ENCODE measurements around the gene PHKB. TPM values are rescaled to one million over a fixed set of nuclear protein-coding genes. Genes with fewer than 3 reads are reported as not detected.

Gene PHKB
- total and polyA plus RNA-seq, 2 of the 8 experiments (the other 6 are each of a cell fraction or from before 2014, with no cell fraction given) = 18.6 to 38.3 TPM

GRCh38 chr16:47705266-47705665, 244.1 kb downstream of the PHKB start:
- Histone ChIP-seq H4K91ac (replicated peaks; ENCODE audit: insufficient read length, low read length) (no peak overlapping the region), H3K9me3 (ENCODE audit: insufficient read depth in 2 of 2, low read depth in 1 of 2, low read length in 1 of 2) (no peaks in the 10 kb centered on the region), H3K9ac (replicated peaks in 1 of 4; ENCODE audit: extremely low read depth in 1 of 4, low read depth in 3 of 4, low read length in 3 of 4) (no peak overlapping the region), H3K14ac (ENCODE audit: insufficient read length) (no peak overlapping the region), H4K8ac (ENCODE audit: extremely low read depth, insufficient read depth, low read length) (no peak overlapping the region), H3K36me3 (ENCODE audit: control insufficient read depth in 2 of 4, insufficient read depth in 4 of 4, low read length in 3 of 4) (no peaks in the 10 kb centered on the region), H2AK5ac (ENCODE audit: low read depth, low read length) (no peak overlapping the region), H2AFZ (ENCODE audit: low read length) (peak overlapping the region; percentile 45; the same call in 1 of the 2 replicates), H4K20me1 (replicated peaks in 1 of 2; ENCODE audit: control insufficient read depth in 1 of 2, insufficient read depth in 2 of 2, low read length in 2 of 2) (no peaks in the 10 kb centered on the region), H3K27me3 (replicated peaks in 1 of 4; ENCODE audit: control insufficient read depth in 3 of 4, extremely low read depth in 1 of 4, insufficient read depth in 3 of 4, low read length in 3 of 4) (no peaks in the 10 kb centered on the region), H3K23me2 (ENCODE audit: low read depth, low read length) (no peaks in the 10 kb centered on the region), H2BK15ac (ENCODE audit: low read length) (0 out of 2 replicates have a peak overlapping the region, but pooled peaks have one; percentile 20), H3K79me2 (ENCODE audit: control insufficient read depth in 1 of 2, insufficient read depth in 2 of 2, low read length in 2 of 2) (no peaks in the 10 kb centered on the region), H3K4me1 (replicated peaks in 1 of 4; ENCODE audit: control insufficient read depth in 3 of 4, insufficient read depth in 4 of 4, low read length in 3 of 4) (peaks cover 0 to 7% (median 0%) of the 10 kb centered on the region in 4 experiments; a peak in 1 of 7 replicates), H3K4me2 (ENCODE audit: insufficient read depth in 1 of 2, low read depth in 2 of 2, low read length in 2 of 2) (no peak overlapping the region), H3K23ac (ENCODE audit: insufficient read length) (no peak overlapping the region), H2BK12ac (ENCODE audit: low read depth, low read length) (no peak overlapping the region), H3K56ac (replicated peaks; ENCODE audit: insufficient read length, low read depth, low read length) (no peak overlapping the region), H3K4ac (replicated peaks; ENCODE audit: insufficient read length, low read depth, low read length) (no peak overlapping the region), H3K4me3 (ENCODE audit: extremely low read depth in 1 of 4, insufficient read depth in 2 of 4, low read depth in 3 of 4, low read length in 4 of 4) (no peak overlapping the region), H2BK20ac (ENCODE audit: low read length) (no peak overlapping the region), H2BK5ac (ENCODE audit: low read depth, low read length) (no peak overlapping the region), H3K27ac (ENCODE audit: low read depth, low read length) (no peak overlapping the region), H2BK120ac (replicated peaks; ENCODE audit: low read depth, low read length) (no peak overlapping the region), H3K18ac (ENCODE audit: extremely low read depth, low read length) (no peak overlapping the region), H3K79me1 (ENCODE audit: low read depth, low read length) (no peaks in the 10 kb centered on the region), H4K5ac (ENCODE audit: insufficient read length, low read depth, low read length) (no peak overlapping the region)
- ChIA-PET CTCF (ENCODE audit: partially characterized antibody) (interaction anchor here (1.0 kb wide), 1 partner anchor 11 kb away, joined by 3 read pairs; no protein-coding TSS in a partner anchor), POLR2A (ENCODE audit: partially characterized antibody) (no interaction called here)
- TF ChIP-seq, protein P1, sequence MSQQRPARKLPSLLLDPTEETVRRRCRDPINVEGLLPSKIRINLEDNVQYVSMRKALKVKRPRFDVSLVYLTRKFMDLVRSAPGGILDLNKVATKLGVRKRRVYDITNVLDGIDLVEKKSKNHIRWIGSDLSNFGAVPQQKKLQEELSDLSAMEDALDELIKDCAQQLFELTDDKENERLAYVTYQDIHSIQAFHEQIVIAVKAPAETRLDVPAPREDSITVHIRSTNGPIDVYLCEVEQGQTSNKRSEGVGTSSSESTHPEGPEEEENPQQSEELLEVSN (IDR thresholded peaks at IDR 0.05) = peak; percentile 58; the same call in 1 of the 2 replicates
- TF ChIP-seq MAX (IDR thresholded peaks at IDR 0.05) = 0 out of 2 replicates have a peak, but pooled peaks have one; percentile 11
- no peak for TF ChIP-seq EZH2 (IDR thresholded peaks at IDR 0.05; ENCODE audit: low read depth, low read length, severe bottlenecking)
- FAIRE-seq (no peak), DNase-seq (ENCODE audit: low read depth in 1 of 2, low spot score in 2 of 2) (no peak)
- WGBS, 2 experiments (ENCODE audit: extremely low coverage in 1 of 2, insufficient coverage in 1 of 2, insufficient read length in 1 of 2, insufficient replicate concordance in 2 of 2, low coverage in 1 of 2, low lambda C conversion rate in 2 of 2, missing lambda C conversion rate in 1 of 2) = 85% methylated on average over 4 of the region's 4 CpGs; no CpG with 5 or more reads in 1 of the 2 experiments

All from H1 (cell line).